SKM-1 (cell line): ENCODE results near the gene GPC6.

Experiments used
- DNase-seq: peaks from one replicate; lab custom pipeline; 2025; ENCODE audit not compliant: unreplicated experiment; lab: John Stamatoyannopoulos, UW

GPC6 gene

GRCh38 chr13:93956426-93956825 lies 729.8 kb downstream of the GPC6 start:
- DNase-seq = no peak

- no peak for DNase-seq
These were observed 730.8 kb downstream of the GPC6 start for GRCh38 chr13:93957371-93957770.

- DNase-seq = no peak
These were observed 733.4 kb downstream of the GPC6 start for GRCh38 chr13:93959796-93960533.

GRCh38 chr13:93963266-93964145 lies 736.9 kb downstream of the GPC6 start:
- no peak for DNase-seq

- DNase-seq = no peak
These were observed 737.5 kb downstream of the GPC6 start for GRCh38 chr13:93964146-93964512.

GRCh38 chr13:93965587-93965986 lies 739.0 kb downstream of the GPC6 start:
- DNase-seq = no peak

GRCh38 chr13:93966267-93966936 lies 739.8 kb downstream of the GPC6 start:
- DNase-seq = no peak

- no peak for DNase-seq
These were observed 740.7 kb downstream of the GPC6 start for GRCh38 chr13:93967286-93967685.

- DNase-seq = no peak
These were observed 748.6 kb downstream of the GPC6 start for GRCh38 chr13:93975242-93975641.

GRCh38 chr13:93976528-93976927 lies 749.9 kb downstream of the GPC6 start:
- DNase-seq = no peak

- no peak for DNase-seq
These were observed 751.4 kb downstream of the GPC6 start for GRCh38 chr13:93977986-93978385.

GRCh38 chr13:93981426-93981977 lies 754.9 kb downstream of the GPC6 start:
- DNase-seq = no peak

- no peak for DNase-seq
These were observed 755.7 kb downstream of the GPC6 start for GRCh38 chr13:93982179-93982918.

GRCh38 chr13:93984052-93984451 lies 757.4 kb downstream of the GPC6 start:
- no peak for DNase-seq

- DNase-seq = no peak
These were observed 758.3 kb downstream of the GPC6 start for GRCh38 chr13:93984876-93985275.

GRCh38 chr13:93987458-93987857 lies 760.9 kb downstream of the GPC6 start:
- no peak for DNase-seq

GRCh38 chr13:93991569-93991968 lies 765.0 kb downstream of the GPC6 start:
- no peak for DNase-seq

- no peak for DNase-seq
These were observed 769.9 kb downstream of the GPC6 start for GRCh38 chr13:93996481-93996880.

GRCh38 chr13:94006296-94006695 lies 779.7 kb downstream of the GPC6 start:
- no peak for DNase-seq

GRCh38 chr13:94007072-94007471 lies 780.5 kb downstream of the GPC6 start:
- no peak for DNase-seq

GRCh38 chr13:94009701-94010100 lies 783.1 kb downstream of the GPC6 start:
- DNase-seq = no peak
